HK-2 (cell line): ENCODE results near the gene CXCR3.
"Not testable (repeated sequence)": the region's sequence is repeated elsewhere in the genome, so short reads cannot be mapped to it uniquely, and the experiment has no call there.

Experiments used
- DNase-seq: peaks from one replicate; pipeline ENCODE4 v3.0.0-alpha.2; 2018; ENCODE audit not compliant: unreplicated experiment

The CXCR3 gene

GRCh38 chrX:71618303-71618721 lies at the start of gene CXCR3:
CXCR3 (minus strand) TSS chrX:71618511; CDS start chrX:71618449, 62 bp downstream.
- DNase-seq, result peak; percentile 24

GRCh38 chrX:71667328-71668247 lies 49.3 kb upstream of the CXCR3 start, which contains the start of gene LOC101059915:
LOC101059915 (plus strand) TSS chrX:71667546.
- no peak for DNase-seq

- DNase-seq, result no peak
Measured at GRCh38 chrX:71666240-71667223, 48.2 kb upstream of the CXCR3 start.

- no peak for DNase-seq
Measured at GRCh38 chrX:71665747-71666146, 47.4 kb upstream of the CXCR3 start.

GRCh38 chrX:71664889-71665491 lies 46.7 kb upstream of the CXCR3 start:
- DNase-seq, result no peak

GRCh38 chrX:71664202-71664601 lies 45.9 kb upstream of the CXCR3 start:
- peak; percentile 38 for DNase-seq

GRCh38 chrX:71663238-71663637 lies 44.9 kb upstream of the CXCR3 start:
- DNase-seq, result not testable (repeated sequence)

GRCh38 chrX:71662654-71663053 lies 44.3 kb upstream of the CXCR3 start:
- not testable (repeated sequence) for DNase-seq

- DNase-seq, result no peak
Measured at GRCh38 chrX:71661919-71662318, 43.6 kb upstream of the CXCR3 start.

- no peak for DNase-seq
Measured at GRCh38 chrX:71660562-71661416, 42.5 kb upstream of the CXCR3 start.

- no peak for DNase-seq
Measured at GRCh38 chrX:71659959-71660358, 41.6 kb upstream of the CXCR3 start.

GRCh38 chrX:71659342-71659741 lies 41.0 kb upstream of the CXCR3 start:
- DNase-seq, result no peak

- DNase-seq, result no peak
Measured at GRCh38 chrX:71657267-71657666, 39.0 kb upstream of the CXCR3 start.

GRCh38 chrX:71653344-71653743 lies 35.0 kb upstream of the CXCR3 start:
- no peak for DNase-seq

- peak; percentile 32 for DNase-seq
Measured at GRCh38 chrX:71652405-71652804, 34.1 kb upstream of the CXCR3 start.

GRCh38 chrX:71650333-71650969 lies 32.1 kb upstream of the CXCR3 start:
- DNase-seq, result no peak

GRCh38 chrX:71644406-71644805 lies 26.1 kb upstream of the CXCR3 start:
- DNase-seq, result not testable (repeated sequence)

- no peak for DNase-seq
Measured at GRCh38 chrX:71640002-71640401, 21.7 kb upstream of the CXCR3 start.

GRCh38 chrX:71638409-71638808 lies 20.1 kb upstream of the CXCR3 start:
- no peak for DNase-seq

- DNase-seq, result no peak
Measured at GRCh38 chrX:71637848-71638247, 19.5 kb upstream of the CXCR3 start.
